OCI-LY1 (cell line): ENCODE measurements around the gene LRRC59.

Experiments used
- H2AFZ ChIP-seq: fragments of 200-600 bp; sonication (generic), shearing (Covaris generic); 2 replicates; pipeline ENCODE4 v1.6.0; 2014; ENCODE audit warnings: antibody characterized with exemption, mild to moderate bottlenecking, low read length
- H3F3A ChIP-seq: fragments of 200-600 bp; sonication (generic), shearing (Covaris generic); 2 replicates; pipeline ENCODE4 v1.6.0; 2014; ENCODE audit warnings: mild to moderate bottlenecking, antibody characterized with exemption, low read length, moderate library complexity; ENCODE audit not compliant: insufficient read depth
- H3K27ac ChIP-seq: fragments of 200-600 bp; sonication (generic); 2 replicates; pipeline ENCODE4 v1.5.1; 2014; ENCODE audit warnings: low read length, mixed run types, mild to moderate bottlenecking, low read depth; ENCODE audit not compliant: poor library complexity, severe bottlenecking
- H3K27me3 ChIP-seq: fragments of 200-600 bp; sonication (generic); 2 replicates; pipeline ENCODE4 v1.6.0; 2014; ENCODE audit warnings: antibody characterized with exemption, mild to moderate bottlenecking, low read length, moderate library complexity; ENCODE audit not compliant: insufficient read depth
- H3K36me3 ChIP-seq: fragments of 200-600 bp; sonication (generic); 2 replicates; pipeline ENCODE4 v1.6.1; 2014; ENCODE audit warnings: mild to moderate bottlenecking, antibody characterized with exemption, low read length, moderate library complexity, mixed read lengths; ENCODE audit not compliant: insufficient read depth
- H3K4me1 ChIP-seq: fragments of 200-600 bp; sonication (generic); 2 replicates; pipeline ENCODE4 v1.5.1; 2014; ENCODE audit warnings: mild to moderate bottlenecking, low read length, moderate library complexity; ENCODE audit not compliant: insufficient read depth, severe bottlenecking
- H3K4me2 ChIP-seq: fragments of 200-600 bp; sonication (generic), shearing (Covaris generic); 2 replicates; pipeline ENCODE4 v1.6.1; 2014; ENCODE audit warnings: low read length
- H3K4me3 ChIP-seq: fragments of 200-600 bp; sonication (generic); 2 replicates; pipeline ENCODE4 v1.5.1; 2014; ENCODE audit warnings: low read length, low read depth, mild to moderate bottlenecking, mixed read lengths; ENCODE audit not compliant: poor library complexity, severe bottlenecking
- H3K79me2 ChIP-seq: fragments of 200-600 bp; shearing (Covaris generic); 2 replicates; pipeline ENCODE4 v1.6.1; 2016; ENCODE audit warnings: mixed run types, low read length, mixed read lengths; ENCODE audit not compliant: insufficient read depth
- H3K9ac ChIP-seq: fragments of 200-600 bp; sonication (generic), shearing (Covaris generic); 2 replicates; pipeline ENCODE4 v1.6.1; 2014; ENCODE audit warnings: mild to moderate bottlenecking, low read length, mixed read lengths
- H3K9me2 ChIP-seq: fragments of 200-600 bp; sonication (generic), shearing (Covaris generic); 2 replicates; pipeline ENCODE4 v1.6.1; 2014; ENCODE audit warnings: low read depth, mild to moderate bottlenecking, low read length, mixed read lengths
- H3K9me3 ChIP-seq: fragments of 200-600 bp; shearing (Covaris generic); 2 replicates; pipeline ENCODE4 v1.6.1; 2014; ENCODE audit warnings: low read length, mixed read lengths
- H4K20me1 ChIP-seq: fragments of 200-600 bp; sonication (generic), shearing (Covaris generic); 2 replicates; pipeline ENCODE4 v1.6.0; 2016; ENCODE audit warnings: mild to moderate bottlenecking, low read length; ENCODE audit not compliant: insufficient read depth
- CTCF ChIP-seq: fragments of 200-600 bp; sonication (generic), shearing (Covaris generic); IDR thresholded peaks from 2 replicates; pipeline ENCODE4 v1.5.1; 2017; ENCODE audit warnings: mild to moderate bottlenecking, antibody characterized with exemption, low read length, moderate library complexity, mixed read lengths
- EZH2 ChIP-seq: fragments of 200-600 bp; sonication (generic), shearing (Covaris generic); IDR thresholded peaks from 2 replicates; pipeline ENCODE4 v1.8.0; 2017; ENCODE audit warnings: borderline replicate concordance, mixed run types, mild to moderate bottlenecking, antibody characterized with exemption, low read length, moderate library complexity, mixed read lengths

LRRC59 gene

DNA sequence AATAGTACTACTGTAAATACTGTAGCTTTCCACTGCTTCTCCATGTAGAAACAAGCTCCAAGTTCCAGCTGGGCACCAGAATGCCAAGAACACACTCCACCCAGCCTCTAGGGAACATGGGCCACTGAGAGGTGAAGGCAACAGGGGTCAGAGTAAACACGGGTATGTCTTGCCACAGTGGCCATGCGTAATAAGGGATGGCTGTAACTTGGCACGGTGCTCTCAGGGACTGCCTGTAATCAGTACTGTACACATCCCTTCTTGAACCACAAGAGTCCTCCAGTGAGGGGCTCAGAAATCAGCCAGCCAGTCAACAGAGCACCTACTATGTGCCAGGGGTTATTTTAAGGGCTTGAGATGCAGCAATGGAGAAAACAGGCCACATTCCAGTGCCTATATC lies 10.8 kb downstream of the LRRC59 start:
- Histone ChIP-seq H3F3A (no peaks in the 10 kb centered on the region), H3K9me3 (no peaks in the 10 kb centered on the region), H3K36me3 (peaks cover 98% of the 10 kb centered on the region), H3K4me3 (no peak overlapping the region), H3K4me2 (no peak overlapping the region), H2AFZ (no peak overlapping the region), H3K27ac (no peak overlapping the region), H3K9ac (no peak overlapping the region), H3K79me2 (no peaks in the 10 kb centered on the region), H3K4me1 (peaks cover 5% of the 10 kb centered on the region), H4K20me1 (no peaks in the 10 kb centered on the region), H3K27me3 (no peaks in the 10 kb centered on the region), H3K9me2 (no peaks in the 10 kb centered on the region)
- no peak for TF ChIP-seq EZH2
- no peak for TF ChIP-seq CTCF

DNA sequence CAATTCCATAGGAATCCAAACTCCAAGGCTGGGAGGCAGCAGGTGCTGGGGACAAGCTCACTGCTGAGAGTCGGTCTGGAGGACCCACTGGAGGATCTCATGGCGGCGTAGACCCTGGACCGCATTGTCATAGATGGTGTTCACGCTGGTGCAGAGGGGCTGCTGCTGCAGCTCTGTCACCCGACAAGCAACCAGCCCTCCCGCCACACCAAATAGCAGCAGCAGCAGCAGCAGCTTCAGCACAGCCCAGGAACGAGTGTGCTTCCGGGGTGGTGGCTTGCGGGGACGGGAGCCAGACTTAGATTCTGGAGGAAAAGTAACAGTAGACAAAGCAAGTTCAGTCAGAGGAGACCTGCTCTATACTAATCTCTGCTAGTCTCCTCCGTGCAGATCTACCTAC lies 14.4 kb downstream of the LRRC59 start:
- no peak overlapping the region for H3K27ac ChIP-seq

DNA sequence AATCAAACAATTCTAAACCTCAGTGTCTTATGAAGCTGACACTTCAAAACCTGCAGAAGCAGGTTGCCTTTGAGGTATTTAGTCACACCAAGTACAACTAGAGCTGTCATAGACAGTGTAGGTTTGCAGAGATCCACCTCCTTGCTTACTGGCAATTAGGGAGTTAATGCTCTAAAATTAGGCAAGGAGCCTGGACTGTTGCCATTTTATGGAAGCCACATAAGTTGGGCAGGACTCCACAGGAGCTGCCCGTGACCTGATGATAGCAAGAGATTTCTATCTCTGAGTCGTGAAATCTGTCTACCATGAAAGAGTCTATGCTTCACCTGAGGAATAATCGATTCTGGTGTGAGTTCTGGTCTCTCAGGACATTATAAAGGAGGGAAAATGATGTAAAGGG lies 15.4 kb downstream of the LRRC59 start:
- H2AFZ ChIP-seq: no peak overlapping the region
- H3K9me3 ChIP-seq: no peaks in the 10 kb centered on the region
- H3K27ac ChIP-seq: no peak overlapping the region
- no peak overlapping the region for H3K4me2 ChIP-seq
- no peaks in the 10 kb centered on the region for H3K4me1 ChIP-seq
- no peaks in the 10 kb centered on the region for H3K27me3 ChIP-seq
- H4K20me1 ChIP-seq: no peaks in the 10 kb centered on the region
- peaks cover 85% of the 10 kb centered on the region for H3K36me3 ChIP-seq
- H3K79me2 ChIP-seq: no peaks in the 10 kb centered on the region
- no peaks in the 10 kb centered on the region for H3K9me2 ChIP-seq
- H3F3A ChIP-seq: no peaks in the 10 kb centered on the region
- TF ChIP-seq EZH2 (no peak), CTCF (no peak)
- no peak overlapping the region for H3K9ac ChIP-seq
- H3K4me3 ChIP-seq: no peak overlapping the region

More for the DNA sequence above, 14.4 kb downstream of the LRRC59 start:
- Histone ChIP-seq H3K27me3 (no peaks in the 10 kb centered on the region), H3K9me2 (no peaks in the 10 kb centered on the region), H4K20me1 (no peaks in the 10 kb centered on the region), H3K79me2 (no peaks in the 10 kb centered on the region), H3K9ac (no peak overlapping the region), H3K4me1 (no peaks in the 10 kb centered on the region), H3F3A (no peaks in the 10 kb centered on the region), H3K4me3 (no peak overlapping the region), H3K36me3 (peaks cover 95% of the 10 kb centered on the region), H3K4me2 (no peak overlapping the region), H3K9me3 (no peaks in the 10 kb centered on the region), H2AFZ (no peak overlapping the region)
- TF ChIP-seq CTCF (no peak), EZH2 (no peak)
